H54 (cell line): Measurements from ENCODE around the gene DCAF11.
"Not testable (repeated sequence)": the region's sequence is repeated elsewhere in the genome, so short reads cannot be mapped to it uniquely, and the experiment has no call there.

Experiments used
- DNase-seq: peaks from one replicate; pipeline ENCODE4 v3.0.0; 2011; ENCODE audit warnings: low spot score, mixed read lengths; ENCODE audit not compliant: insufficient read length
- FAIRE-seq: peaks from 3 replicates; lab custom pipeline; 2011; peaks lifted over from hg19 to GRCh38; lab: Jason Lieb, UNC
- POLR2A ChIP-seq: IDR thresholded peaks from 2 replicates; pipeline ENCODE4 v1.6.1; 2011; ENCODE audit warnings: low read depth, mild to moderate bottlenecking, low read length

The DCAF11 gene

GRCh38 chr14:24098229-24098926 lies 16.2 kb upstream of the DCAF11 start:
- DNase-seq = no peak
- TF ChIP-seq POLR2A = no peak
- FAIRE-seq = no peak

GRCh38 chr14:24098927-24099813 lies 15.4 kb upstream of the DCAF11 start:
- DNase-seq = no peak
- no peak for TF ChIP-seq POLR2A
- no peak for FAIRE-seq

- no peak for TF ChIP-seq POLR2A
- DNase-seq = no peak
- FAIRE-seq = no peak
Measured at GRCh38 chr14:24100197-24100981, 14.2 kb upstream of the DCAF11 start.

GRCh38 chr14:24100982-24101494 lies 13.5 kb upstream of the DCAF11 start:
- no peak for DNase-seq
- TF ChIP-seq POLR2A = no peak
- FAIRE-seq = no peak

GRCh38 chr14:24102357-24103048 lies 12.1 kb upstream of the DCAF11 start:
- FAIRE-seq (no peak), DNase-seq (no peak)
- no peak for TF ChIP-seq POLR2A

GRCh38 chr14:24103451-24103850 lies 11.1 kb upstream of the DCAF11 start:
- no peak for FAIRE-seq
- DNase-seq = no peak
- TF ChIP-seq POLR2A = no peak

- not testable (repeated sequence) for FAIRE-seq, DNase-seq
Measured at GRCh38 chr14:24105609-24106239, 8.9 kb upstream of the DCAF11 start.

- no peak for TF ChIP-seq POLR2A
- DNase-seq (no peak), FAIRE-seq (no peak)
Measured at GRCh38 chr14:24106672-24107271, 7.8 kb upstream of the DCAF11 start.

GRCh38 chr14:24108336-24108874 lies 6.2 kb upstream of the DCAF11 start:
- DNase-seq = no peak
- no peak for TF ChIP-seq POLR2A
- no peak for FAIRE-seq

- DNase-seq (no peak), FAIRE-seq (no peak)
- no peak for TF ChIP-seq POLR2A
Measured at GRCh38 chr14:24110060-24110459, 4.5 kb upstream of the DCAF11 start.

- FAIRE-seq (no peak), DNase-seq (no peak)
- TF ChIP-seq POLR2A = no peak
Measured at GRCh38 chr14:24110523-24110922, 4.1 kb upstream of the DCAF11 start.

- no peak for TF ChIP-seq POLR2A
- FAIRE-seq = no peak
- DNase-seq = no peak
Measured at GRCh38 chr14:24113379-24113800, 1.2 kb upstream of the DCAF11 start.
